H54 (cell line): Measurements from ENCODE around the gene BIRC7.

Experiments used
- DNase-seq: peaks from one replicate; pipeline ENCODE4 v3.0.0; 2011; ENCODE audit warnings: low spot score, mixed read lengths; ENCODE audit not compliant: insufficient read length
- FAIRE-seq: peaks from 3 replicates; lab custom pipeline; 2011; peaks lifted over from hg19 to GRCh38; lab: Jason Lieb, UNC
- POLR2A ChIP-seq: IDR thresholded peaks from 2 replicates; pipeline ENCODE4 v1.6.1; 2011; ENCODE audit warnings: low read depth, mild to moderate bottlenecking, low read length

The BIRC7 gene

GRCh38 chr20:63235399-63235983 is at the start of gene BIRC7:
Gene BIRC7 (plus strand): TSS chr20:63235905. CDS start chr20:63236097, 192 bp downstream.
- no peak for TF ChIP-seq POLR2A
- DNase-seq (no peak), FAIRE-seq (no peak)

DNA sequence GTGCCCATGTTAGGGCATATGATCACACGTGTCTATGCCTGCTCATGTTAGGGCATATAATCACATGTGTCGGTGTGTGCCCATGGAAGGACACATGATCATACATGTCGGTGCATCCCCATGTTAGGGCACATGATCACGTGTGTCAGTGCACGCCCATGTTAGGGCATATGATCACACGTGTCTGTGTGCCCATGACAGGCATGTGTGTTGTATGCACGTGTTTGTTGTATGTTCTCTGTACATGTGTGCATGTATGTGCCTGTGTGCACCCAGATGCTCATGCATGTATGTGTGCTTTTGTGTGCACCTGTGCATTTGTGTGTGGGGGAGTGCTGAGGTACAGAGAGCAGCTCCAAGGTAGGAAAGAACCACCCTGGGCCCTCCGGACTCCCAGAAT is 49.6 kb upstream of the BIRC7 start:
- no peak for TF ChIP-seq POLR2A
- DNase-seq: no peak
- FAIRE-seq: no peak

DNA sequence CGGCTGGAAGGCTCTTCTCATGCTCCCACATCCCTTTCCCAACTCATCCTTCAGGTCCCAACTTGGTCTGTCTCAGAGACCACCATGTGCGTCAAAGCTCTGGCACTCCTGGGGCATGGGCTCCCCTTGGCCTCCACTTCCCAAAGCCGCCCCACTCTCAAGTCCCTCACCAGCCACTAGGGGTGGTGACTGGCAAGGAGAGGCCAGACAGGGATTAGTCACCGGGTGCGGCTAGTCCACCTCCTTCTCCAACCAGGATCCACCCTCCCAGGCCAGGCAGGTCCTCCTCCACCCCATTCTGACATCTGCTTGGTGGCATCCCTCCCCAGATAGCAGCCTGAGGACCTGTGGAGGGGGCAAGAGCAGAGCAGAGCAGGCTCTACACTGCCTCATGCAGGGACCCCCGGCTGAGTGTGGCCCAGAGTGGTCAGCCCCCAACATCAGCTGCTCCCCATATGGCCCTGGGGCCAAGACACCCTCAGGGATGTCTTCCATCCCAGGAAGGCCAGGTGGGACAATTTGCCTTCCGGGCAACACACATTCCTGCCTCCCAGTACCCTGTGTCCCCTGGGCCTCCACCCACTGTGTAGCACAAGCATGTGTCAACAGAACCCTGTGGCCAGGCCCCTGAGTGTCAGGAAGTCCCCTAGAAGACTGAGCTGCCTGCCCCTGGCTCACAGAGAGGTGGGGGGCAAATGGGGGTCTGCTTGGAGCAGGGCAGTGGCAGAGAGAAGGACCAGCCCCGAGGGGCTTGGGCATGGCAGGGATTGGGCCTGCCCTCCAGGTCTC is 49.0 kb upstream of the BIRC7 start:
- peak; percentile 94 for DNase-seq
- no peak for FAIRE-seq
- no peak for TF ChIP-seq POLR2A

DNA sequence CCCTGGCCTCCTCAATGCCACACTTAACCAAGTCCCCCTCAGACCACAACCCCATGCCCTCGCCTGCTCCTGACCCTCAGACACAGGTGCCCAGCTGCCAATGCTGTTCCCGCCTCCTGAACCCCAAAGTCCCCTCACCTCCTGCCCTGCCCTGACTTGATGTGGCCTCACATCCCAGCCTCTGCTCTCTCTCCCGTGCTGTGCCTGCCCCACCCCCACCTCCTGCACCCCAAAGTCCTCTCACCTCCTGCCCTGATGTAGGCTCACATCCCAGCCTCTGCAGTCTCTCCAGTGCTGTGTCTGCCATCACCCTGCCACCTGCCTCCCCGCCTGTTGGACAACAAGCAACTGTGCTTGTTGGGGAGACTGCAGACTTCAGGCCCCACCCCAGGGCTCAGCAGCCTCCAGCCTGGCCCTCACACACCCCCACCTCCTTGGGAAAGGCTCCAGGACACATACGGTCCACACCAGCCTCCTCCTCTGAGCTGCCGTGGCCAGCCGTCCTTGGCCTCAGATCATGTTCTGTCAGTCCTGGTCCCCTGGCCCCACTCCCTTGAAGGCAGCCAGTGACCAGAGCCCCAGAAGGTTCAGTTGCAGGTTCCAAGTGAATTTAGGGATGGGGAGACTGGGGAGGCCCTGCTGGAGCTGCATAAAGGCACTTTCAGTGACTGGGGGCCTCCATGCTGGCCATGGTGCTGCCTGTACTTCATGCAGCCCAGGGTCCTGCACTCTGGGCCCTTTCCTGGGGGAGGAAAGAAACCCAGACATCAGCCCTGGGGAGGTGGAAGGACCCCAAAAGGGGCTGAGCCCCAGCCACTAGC is 48.2 kb upstream of the BIRC7 start:
- DNase-seq (no peak), FAIRE-seq (no peak)
- no peak for TF ChIP-seq POLR2A

- DNase-seq (no peak), FAIRE-seq (no peak)
- no peak for TF ChIP-seq POLR2A
These were observed 47.6 kb upstream of the BIRC7 start for GRCh38 chr20:63188159-63188442.

DNA sequence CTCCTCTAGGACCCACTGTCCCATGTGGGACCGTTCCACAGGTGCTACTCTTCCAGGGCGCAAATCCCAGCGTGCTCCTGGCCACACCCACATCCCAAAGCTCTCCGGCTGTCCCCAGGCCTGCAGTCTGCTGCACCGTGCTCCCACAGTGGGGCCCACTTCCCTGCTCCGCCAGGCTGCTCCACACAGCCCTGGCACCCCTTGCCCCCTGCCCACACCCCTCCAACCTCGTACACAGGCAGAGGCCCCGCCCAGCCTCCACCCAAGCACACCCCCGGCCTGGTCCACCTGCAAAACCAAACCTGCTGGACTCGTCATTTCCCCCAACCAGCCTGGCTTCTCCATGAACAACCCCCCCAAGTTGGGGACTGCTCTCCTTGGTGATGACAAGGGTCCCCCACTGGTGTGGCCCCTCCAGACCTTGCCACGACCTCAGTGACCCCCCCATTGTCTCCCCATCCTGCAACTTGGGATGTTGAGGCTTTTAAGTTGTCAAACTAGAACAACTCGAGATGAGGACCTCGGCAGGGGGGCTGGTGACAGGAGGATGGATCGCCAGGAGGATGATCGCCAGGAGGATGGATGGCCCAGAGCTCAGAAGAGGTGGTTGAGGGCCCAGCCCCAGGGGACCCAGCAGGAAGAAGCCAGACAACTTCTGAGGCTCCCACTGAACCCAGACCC is 46.9 kb upstream of the BIRC7 start:
- TF ChIP-seq POLR2A: no peak
- FAIRE-seq (no peak), DNase-seq (no peak)

DNA sequence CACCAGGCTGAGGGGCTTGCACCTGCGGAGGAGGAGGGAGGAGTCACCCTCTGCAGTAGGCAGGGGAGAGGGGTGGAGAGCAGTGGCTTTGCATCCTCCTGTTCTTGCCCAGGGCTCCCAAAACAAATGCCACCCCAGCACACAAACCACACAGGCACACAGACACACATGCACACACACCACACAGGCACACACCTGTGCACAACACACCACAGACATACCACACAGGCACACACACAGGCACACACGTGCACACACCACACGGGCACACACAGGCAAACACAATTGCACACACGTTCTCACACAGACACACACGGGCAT is 46.4 kb upstream of the BIRC7 start:
- no peak for FAIRE-seq

GRCh38 chr20:63189846-63190559 is 45.7 kb upstream of the BIRC7 start:
- no peak for TF ChIP-seq POLR2A
- FAIRE-seq (no peak), DNase-seq (no peak)

More for the DNA sequence above, 46.4 kb upstream of the BIRC7 start:
- no peak for DNase-seq
- TF ChIP-seq POLR2A: no peak

DNA sequence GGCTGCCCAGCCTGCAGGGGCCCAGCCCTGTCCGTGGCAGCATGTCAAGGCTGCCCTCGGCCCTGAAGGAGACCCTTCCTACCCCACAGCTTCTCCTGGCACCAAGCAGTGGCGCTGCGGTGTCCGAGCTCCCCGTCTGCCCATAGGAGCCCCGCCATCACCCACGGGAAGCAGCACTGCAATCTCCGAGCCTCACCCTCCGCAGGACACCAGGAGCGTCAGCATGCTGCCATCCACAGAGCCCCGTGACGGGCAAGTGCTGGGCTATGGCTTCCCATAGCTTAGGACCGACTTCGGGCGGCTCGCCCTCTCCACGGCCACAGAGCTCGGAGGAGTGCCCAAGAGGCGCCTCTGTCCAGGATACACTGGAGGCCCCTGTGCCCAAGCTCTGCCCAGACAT is 44.9 kb upstream of the BIRC7 start:
- TF ChIP-seq POLR2A: no peak
- DNase-seq (no peak), FAIRE-seq (no peak)

- peak; percentile 92 for DNase-seq
- no peak for FAIRE-seq
- no peak for TF ChIP-seq POLR2A
These were observed 44.3 kb upstream of the BIRC7 start for GRCh38 chr20:63191400-63191799.

DNA sequence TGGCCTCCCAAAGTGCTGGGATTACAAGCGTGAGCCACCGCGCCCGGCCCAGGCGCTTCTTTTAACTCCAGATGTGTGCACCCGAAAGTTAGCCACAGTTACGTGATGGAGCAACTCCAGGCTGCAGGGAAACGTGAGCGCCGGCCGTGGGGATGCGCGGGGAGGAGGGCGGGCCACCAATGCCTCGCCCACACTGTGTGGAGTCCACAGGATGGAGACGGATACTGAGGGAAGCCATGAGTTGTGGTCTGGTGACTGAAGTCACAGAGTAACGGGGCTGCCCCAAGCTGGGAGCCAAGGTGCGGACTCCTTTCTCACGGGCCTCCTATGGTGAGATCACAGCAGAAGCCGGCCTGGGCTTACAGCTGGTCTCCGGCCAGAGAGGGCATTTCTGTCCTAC is 43.0 kb upstream of the BIRC7 start:
- no peak for TF ChIP-seq POLR2A
- FAIRE-seq: no peak
- DNase-seq: no peak

DNA sequence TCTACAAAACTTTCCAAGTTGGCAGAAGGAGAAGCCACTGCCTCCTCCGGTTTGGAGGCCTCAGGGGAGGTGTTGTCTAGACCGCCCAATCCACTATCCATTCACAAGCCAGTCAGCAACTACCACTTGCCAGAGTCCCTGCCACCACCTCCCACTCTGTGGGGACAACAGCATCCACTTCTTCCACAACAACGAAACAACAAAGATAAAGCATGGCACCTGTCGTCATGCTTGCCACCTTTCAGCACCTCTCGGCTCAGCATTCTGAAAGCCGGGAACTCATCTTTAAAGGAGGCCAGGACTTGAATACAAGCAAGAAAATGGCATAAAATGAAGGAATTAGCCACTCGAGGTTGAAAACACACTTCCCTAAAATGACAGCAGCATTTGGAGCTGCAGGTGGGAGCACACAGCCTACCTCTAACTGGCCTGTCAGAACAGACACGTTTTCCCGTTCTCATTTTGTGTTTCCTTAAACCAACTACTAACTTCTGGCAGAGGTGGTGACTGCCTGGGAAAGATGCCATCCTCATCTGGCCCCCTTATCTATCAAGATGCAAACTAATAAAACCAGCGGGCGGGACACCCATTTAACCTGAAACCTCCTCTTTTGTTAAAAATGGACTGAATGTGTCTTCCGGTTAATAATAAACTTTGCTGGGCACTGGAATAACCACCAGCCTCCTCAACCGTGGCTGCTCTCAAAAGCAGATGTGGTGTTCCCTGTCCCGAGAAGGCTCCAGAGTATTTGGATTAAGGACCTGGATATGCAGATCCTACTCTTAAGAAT is 41.5 kb upstream of the BIRC7 start:
- no peak for FAIRE-seq
- no peak for TF ChIP-seq POLR2A
- no peak for DNase-seq

DNA sequence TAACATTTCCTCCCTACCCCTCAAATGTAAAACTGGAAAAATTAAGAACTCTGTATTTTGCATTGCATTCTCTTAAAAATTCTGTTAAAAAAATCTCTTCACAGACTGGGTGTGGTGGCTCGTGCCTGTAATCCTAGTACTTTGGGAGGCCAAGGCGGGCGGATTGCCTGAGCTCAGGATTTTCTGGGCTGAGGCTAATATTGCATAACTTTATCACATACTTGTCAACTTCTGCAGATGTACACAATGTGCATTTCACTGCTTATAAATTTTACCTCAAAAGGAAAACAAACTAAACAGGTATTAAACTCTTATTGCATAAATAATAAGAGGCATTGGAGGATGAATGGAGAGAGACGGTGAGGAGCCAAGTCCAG is 40.9 kb upstream of the BIRC7 start:
- DNase-seq (no peak), FAIRE-seq (no peak)
- TF ChIP-seq POLR2A: no peak
